Keratinocyte (primary cell): ENCODE measurements around the gene PRSS37.

Experiments
- CTCF ChIP-seq, 3 experiments: IDR thresholded peaks in 1 of 3; conservative IDR thresholded peaks in 1 of 3; optimal IDR thresholded peaks in 1 of 3; 2 replicates in 2 of 3; 3 replicates in 1 of 3; pipeline versions ENCODE3 to v1.5.1; 2011; ENCODE audit warnings: low read length in 3 of 3, mild to moderate bottlenecking in 3 of 3, moderate library complexity in 2 of 3, control low read depth in 1 of 3, inconsistent platforms in 1 of 3; ENCODE audit not compliant: insufficient read depth in 2 of 3; ENCODE audit errors: extremely low read depth in 1 of 3
- EZH2 ChIP-seq: IDR thresholded peaks from one replicate; pipeline ENCODE4 v1.6.1; 2012; ENCODE audit warnings: inconsistent platforms, mild to moderate bottlenecking, low read length, moderate library complexity

- TF ChIP-seq CTCF (optimal IDR thresholded peaks at IDR 0.05 in 1 of 3, IDR thresholded peaks at IDR 0.05 in 1 of 3, conservative IDR thresholded peaks at IDR 0.05 in 1 of 3; ENCODE audit: extremely low read depth in 1 of 3, insufficient read depth in 2 of 3, low read length in 3 of 3) (no peak), EZH2 (no peak)
Observed at GRCh38 chr7:141839256-141839655, 2.0 kb downstream of the PRSS37 start.
